ENCODE measurements around the gene PACRG.

Gene PACRG

DNA sequence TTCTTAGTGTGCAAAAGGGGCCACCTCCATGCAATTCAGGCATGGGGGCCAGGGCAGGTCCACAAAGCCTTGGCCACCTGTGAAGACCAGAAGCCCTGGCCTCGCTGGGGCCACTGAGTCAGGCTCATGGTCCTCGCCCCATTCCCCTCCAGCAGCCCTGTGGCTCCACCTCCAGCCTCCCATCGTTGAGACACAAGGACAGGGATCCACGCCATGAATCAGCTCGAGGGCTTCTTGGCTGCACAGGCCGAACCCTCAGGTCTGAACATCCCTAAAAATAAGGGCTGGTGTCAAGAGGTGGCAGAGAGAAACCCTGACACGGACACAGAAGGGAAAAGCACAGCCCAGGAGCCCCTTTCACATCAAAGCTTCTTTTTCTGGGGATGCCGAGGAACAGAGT is 618.2 kb downstream of the PACRG start:
- no peak for TF ChIP-seq POLR2AphosphoS5 (IDR thresholded peaks at IDR 0.05; ENCODE audit: low read depth, low read length)
- TF ChIP-seq TAF1 (IDR thresholded peaks at IDR 0.05; ENCODE audit: borderline replicate concordance, insufficient read depth, low read length) = no peak
- TF ChIP-seq, protein P1, sequence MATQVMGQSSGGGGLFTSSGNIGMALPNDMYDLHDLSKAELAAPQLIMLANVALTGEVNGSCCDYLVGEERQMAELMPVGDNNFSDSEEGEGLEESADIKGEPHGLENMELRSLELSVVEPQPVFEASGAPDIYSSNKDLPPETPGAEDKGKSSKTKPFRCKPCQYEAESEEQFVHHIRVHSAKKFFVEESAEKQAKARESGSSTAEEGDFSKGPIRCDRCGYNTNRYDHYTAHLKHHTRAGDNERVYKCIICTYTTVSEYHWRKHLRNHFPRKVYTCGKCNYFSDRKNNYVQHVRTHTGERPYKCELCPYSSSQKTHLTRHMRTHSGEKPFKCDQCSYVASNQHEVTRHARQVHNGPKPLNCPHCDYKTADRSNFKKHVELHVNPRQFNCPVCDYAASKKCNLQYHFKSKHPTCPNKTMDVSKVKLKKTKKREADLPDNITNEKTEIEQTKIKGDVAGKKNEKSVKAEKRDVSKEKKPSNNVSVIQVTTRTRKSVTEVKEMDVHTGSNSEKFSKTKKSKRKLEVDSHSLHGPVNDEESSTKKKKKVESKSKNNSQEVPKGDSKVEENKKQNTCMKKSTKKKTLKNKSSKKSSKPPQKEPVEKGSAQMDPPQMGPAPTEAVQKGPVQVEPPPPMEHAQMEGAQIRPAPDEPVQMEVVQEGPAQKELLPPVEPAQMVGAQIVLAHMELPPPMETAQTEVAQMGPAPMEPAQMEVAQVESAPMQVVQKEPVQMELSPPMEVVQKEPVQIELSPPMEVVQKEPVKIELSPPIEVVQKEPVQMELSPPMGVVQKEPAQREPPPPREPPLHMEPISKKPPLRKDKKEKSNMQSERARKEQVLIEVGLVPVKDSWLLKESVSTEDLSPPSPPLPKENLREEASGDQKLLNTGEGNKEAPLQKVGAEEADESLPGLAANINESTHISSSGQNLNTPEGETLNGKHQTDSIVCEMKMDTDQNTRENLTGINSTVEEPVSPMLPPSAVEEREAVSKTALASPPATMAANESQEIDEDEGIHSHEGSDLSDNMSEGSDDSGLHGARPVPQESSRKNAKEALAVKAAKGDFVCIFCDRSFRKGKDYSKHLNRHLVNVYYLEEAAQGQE (IDR thresholded peaks at IDR 0.05; ENCODE audit: insufficient read depth in 1 of 2, low read depth in 2 of 2, low read length in 2 of 2) = no peak
- TF ChIP-seq FOXP2 (optimal IDR thresholded peaks at IDR 0.05; ENCODE audit: borderline replicate concordance, extremely low read depth, extremely low read length, insufficient read depth) = no peak
- TF ChIP-seq SIN3A (IDR thresholded peaks at IDR 0.05; ENCODE audit: borderline replicate concordance, insufficient read depth, low read length) = no peak

DNA sequence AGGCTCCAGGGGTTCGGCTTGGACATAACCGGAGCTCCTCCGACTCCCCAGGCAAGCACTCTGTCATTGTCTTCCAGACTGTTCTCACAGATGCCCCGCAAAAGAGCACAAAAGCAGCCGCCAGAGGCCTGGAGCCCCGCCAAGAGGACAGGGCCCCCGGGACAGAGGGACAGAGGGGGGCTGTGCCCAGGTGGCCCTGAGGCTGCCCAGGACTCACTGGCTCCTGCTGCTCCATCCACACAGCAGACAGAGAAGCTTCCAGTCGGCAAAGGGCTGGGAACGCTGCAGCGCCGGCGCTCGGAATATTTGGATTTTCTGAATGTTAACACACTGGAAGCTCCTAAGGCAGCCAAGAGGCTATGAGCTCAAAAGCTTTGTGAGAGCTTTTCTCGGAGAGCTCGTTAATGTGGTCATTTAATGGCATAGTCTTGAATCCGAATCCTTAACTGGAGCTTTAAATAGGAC is 618.8 kb downstream of the PACRG start:
- TF ChIP-seq FOXP2 (optimal IDR thresholded peaks at IDR 0.05; ENCODE audit: borderline replicate concordance, extremely low read depth, extremely low read length, insufficient read depth) = no peak
- no peak for TF ChIP-seq SIN3A (IDR thresholded peaks at IDR 0.05; ENCODE audit: borderline replicate concordance, insufficient read depth, low read length)
- TF ChIP-seq TAF1 (IDR thresholded peaks at IDR 0.05; ENCODE audit: borderline replicate concordance, insufficient read depth, low read length) = no peak
- no peak for TF ChIP-seq POLR2AphosphoS5 (IDR thresholded peaks at IDR 0.05; ENCODE audit: low read depth, low read length)
- TF ChIP-seq, protein P1 (IDR thresholded peaks at IDR 0.05; ENCODE audit: insufficient read depth in 1 of 2, low read depth in 2 of 2, low read length in 2 of 2) = no peak

DNA sequence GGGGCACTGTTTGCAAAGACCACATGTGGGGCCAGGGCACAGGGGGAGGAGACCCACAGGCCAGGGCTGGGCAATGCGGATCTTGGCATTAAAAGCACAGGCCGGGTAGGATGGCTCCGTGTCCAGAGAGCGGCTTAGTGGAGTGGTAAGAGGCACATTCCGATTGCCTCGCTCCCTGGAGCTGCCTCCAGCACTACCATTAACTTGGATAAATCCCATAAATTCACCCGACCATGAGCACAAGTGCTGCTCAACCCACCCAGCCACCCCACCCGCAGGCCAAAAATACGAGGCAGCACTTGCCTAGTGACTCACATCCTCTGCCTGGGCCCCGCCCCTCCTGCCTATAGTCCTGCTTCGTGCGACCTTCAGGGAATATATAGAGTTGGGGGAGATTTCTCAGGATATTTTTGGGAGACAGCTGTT is 619.3 kb downstream of the PACRG start:
- TF ChIP-seq POLR2AphosphoS5 (IDR thresholded peaks at IDR 0.05; ENCODE audit: low read depth, low read length) (no peak), FOXP2 (optimal IDR thresholded peaks at IDR 0.05; ENCODE audit: borderline replicate concordance, extremely low read depth, extremely low read length, insufficient read depth) (no peak), SIN3A (IDR thresholded peaks at IDR 0.05; ENCODE audit: borderline replicate concordance, insufficient read depth, low read length) (no peak), TAF1 (IDR thresholded peaks at IDR 0.05; ENCODE audit: borderline replicate concordance, insufficient read depth, low read length) (no peak)
- TF ChIP-seq, protein P1 (IDR thresholded peaks at IDR 0.05; ENCODE audit: insufficient read depth in 1 of 2, low read depth in 2 of 2, low read length in 2 of 2) = no peak

DNA sequence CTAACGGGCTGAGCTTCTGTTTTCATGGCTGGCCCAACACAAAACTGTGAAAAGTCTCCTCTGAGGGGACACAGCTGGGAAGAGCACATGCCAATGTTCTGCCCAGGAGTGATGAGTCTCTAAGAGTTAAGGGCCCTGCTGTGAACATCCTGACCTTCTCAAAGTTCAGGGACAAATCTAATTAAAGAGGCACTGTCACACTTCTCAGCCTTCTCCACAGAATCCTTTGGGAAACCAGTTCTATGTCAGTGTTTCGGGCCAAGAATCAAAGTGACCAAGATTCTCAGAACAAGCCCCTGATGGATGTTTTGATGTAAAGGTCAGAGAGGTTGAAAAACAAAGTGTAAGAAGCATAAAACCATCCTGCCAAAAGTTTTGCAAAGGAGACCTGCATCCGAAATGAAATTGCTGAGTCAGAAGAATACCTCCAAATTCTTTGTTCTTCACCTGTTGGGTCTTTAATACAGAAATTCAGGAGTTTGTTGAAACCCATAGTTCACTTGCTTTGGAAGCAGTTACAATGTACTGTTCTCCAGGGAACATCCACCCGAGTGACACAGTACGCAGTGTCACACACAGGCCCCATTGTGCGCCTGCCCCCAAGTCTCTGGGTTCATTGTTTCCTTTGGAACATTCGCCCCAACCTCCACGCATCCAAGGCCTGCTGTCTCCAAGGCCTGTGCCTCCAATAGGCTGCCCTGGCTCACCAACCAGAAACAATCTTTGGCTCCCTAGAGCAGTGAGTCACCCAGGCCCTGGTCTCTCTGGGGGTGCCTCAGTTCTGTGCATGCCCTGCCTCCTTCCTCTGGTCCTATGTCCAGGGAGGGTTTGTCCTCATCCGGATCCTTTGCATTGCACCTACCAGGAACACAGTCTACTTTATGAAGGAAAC is 621.3 kb downstream of the PACRG start:
- no peak for TF ChIP-seq FOXP2 (optimal IDR thresholded peaks at IDR 0.05; ENCODE audit: borderline replicate concordance, extremely low read depth, extremely low read length, insufficient read depth)
- TF ChIP-seq, protein P1 (IDR thresholded peaks at IDR 0.05; ENCODE audit: insufficient read depth in 1 of 2, low read depth in 2 of 2, low read length in 2 of 2) = no peak
- TF ChIP-seq TAF1 (IDR thresholded peaks at IDR 0.05; ENCODE audit: borderline replicate concordance, insufficient read depth, low read length) = no peak
- TF ChIP-seq SIN3A (IDR thresholded peaks at IDR 0.05; ENCODE audit: borderline replicate concordance, insufficient read depth, low read length) = no peak
- TF ChIP-seq POLR2AphosphoS5 (IDR thresholded peaks at IDR 0.05; ENCODE audit: low read depth, low read length) = no peak
